Bronchial epithelial cell (primary cell): Measurements from ENCODE around the gene PRKAG2. TPM values are rescaled to one million over a fixed set of nuclear protein-coding genes. Genes with fewer than 3 reads are reported as not detected.

Experiments used
- DNase-seq: peaks from one replicate; pipeline ENCODE4 v3.0.0-alpha.2; 2010; ENCODE audit warnings: low read depth
- FAIRE-seq: peaks from 2 replicates; lab custom pipeline; 2011; peaks lifted over from hg19 to GRCh38; lab: Jason Lieb, UNC
- H3K27me3 ChIP-seq: 2 replicates; pipeline ENCODE4 v1.5.1; 2011; ENCODE audit warnings: low read length; ENCODE audit not compliant: control insufficient read depth, insufficient read depth
- H3K36me3 ChIP-seq: 2 replicates; pipeline ENCODE4 v1.5.1; 2011; ENCODE audit warnings: low read length; ENCODE audit not compliant: control insufficient read depth, insufficient read depth
- H3K4me3 ChIP-seq: 2 replicates; pipeline ENCODE4 v1.5.1; 2011; ENCODE audit warnings: mild to moderate bottlenecking, low read depth, low read length, control low read depth
- total RNA-seq: library from RNA; depleted of rRNA; stranded (reverse); fragments of >200 nt; gene quantifications from 2 replicates; pipeline ENCODE4 v1.2.1, GENCODE V29; 2014
- TF ChIP-seq, protein P1 (sequence below): IDR thresholded peaks from 2 replicates; pipeline ENCODE4 v1.5.1; 2011; ENCODE audit warnings: mild to moderate bottlenecking, moderate library complexity, low read length, control low read depth, inconsistent platforms; ENCODE audit not compliant: insufficient read depth, severe bottlenecking

The PRKAG2 gene
- total RNA-seq, 1 donor from 2014 or later: 24.5 TPM

DNA sequence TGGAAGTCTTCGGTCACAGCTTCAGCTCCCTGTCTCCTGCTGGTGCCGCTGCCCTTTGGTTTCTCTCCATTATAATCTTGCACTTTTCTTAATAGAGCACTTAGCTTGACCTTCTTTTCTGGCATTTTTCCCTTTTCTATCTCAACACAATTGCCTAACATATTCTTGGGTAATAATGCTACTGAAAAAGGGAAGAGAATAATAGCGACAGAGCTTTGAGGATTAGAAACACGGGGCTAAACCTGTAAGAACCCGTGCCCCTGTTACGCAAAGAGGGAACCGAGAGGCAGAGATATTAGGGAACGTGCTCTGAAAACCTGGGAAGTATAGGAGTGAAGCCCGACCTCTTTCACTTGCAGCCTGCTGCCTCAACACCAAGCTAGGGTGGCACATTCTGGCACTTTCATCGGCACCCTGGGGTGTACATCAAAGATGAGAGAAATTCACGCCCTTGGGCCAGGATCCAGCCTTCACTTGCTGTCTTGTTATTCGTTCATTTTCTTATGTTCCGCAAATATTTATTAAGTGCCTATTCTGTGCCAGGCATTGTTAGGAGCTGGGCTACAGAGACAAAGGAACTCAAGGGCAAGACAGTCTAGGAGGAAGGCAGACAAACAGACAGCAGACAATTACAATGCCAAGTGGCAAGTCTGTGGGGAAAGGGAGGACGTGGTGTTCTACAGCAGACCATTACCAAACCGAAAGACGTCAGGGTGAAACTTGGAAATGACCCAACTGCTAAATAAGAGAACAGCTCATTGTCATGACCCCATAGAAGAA lies 46.4 kb upstream of the PRKAG2 start:
- DNase-seq (peak; percentile 29), FAIRE-seq (peak; percentile 7)
- Histone ChIP-seq H3K27me3 (peaks cover 8% of the 10 kb centered on the region), H3K36me3 (no peaks in the 10 kb centered on the region), H3K4me3 (no peak overlapping the region)
- TF ChIP-seq, protein P1, sequence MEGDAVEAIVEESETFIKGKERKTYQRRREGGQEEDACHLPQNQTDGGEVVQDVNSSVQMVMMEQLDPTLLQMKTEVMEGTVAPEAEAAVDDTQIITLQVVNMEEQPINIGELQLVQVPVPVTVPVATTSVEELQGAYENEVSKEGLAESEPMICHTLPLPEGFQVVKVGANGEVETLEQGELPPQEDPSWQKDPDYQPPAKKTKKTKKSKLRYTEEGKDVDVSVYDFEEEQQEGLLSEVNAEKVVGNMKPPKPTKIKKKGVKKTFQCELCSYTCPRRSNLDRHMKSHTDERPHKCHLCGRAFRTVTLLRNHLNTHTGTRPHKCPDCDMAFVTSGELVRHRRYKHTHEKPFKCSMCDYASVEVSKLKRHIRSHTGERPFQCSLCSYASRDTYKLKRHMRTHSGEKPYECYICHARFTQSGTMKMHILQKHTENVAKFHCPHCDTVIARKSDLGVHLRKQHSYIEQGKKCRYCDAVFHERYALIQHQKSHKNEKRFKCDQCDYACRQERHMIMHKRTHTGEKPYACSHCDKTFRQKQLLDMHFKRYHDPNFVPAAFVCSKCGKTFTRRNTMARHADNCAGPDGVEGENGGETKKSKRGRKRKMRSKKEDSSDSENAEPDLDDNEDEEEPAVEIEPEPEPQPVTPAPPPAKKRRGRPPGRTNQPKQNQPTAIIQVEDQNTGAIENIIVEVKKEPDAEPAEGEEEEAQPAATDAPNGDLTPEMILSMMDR: no peak

DNA sequence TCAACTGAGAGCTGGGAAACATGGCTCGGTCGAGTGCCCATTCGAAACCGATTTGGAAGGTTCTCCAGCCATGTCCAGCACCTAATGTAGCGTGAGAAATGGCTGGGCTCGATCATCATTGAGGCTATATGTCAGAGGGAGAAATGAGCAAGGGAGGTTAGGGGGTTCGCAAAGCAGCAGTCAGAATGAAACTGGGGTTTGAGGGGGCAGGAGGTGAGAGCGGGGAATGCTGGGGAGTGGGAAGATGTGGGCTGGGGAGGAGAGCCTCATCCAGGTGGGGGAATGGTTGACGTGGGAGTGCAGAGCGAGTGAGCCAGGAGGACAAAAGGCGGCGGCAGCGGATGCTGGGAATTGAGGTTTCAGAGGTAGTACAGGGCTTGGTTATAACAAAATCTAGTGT lies 44.5 kb upstream of the PRKAG2 start:
- no peak for DNase-seq
- FAIRE-seq: no peak
- H3K4me3 ChIP-seq: no peak overlapping the region
- peaks cover 9% of the 10 kb centered on the region for H3K27me3 ChIP-seq
- TF ChIP-seq, protein P1: no peak
- H3K36me3 ChIP-seq: no peaks in the 10 kb centered on the region

DNA sequence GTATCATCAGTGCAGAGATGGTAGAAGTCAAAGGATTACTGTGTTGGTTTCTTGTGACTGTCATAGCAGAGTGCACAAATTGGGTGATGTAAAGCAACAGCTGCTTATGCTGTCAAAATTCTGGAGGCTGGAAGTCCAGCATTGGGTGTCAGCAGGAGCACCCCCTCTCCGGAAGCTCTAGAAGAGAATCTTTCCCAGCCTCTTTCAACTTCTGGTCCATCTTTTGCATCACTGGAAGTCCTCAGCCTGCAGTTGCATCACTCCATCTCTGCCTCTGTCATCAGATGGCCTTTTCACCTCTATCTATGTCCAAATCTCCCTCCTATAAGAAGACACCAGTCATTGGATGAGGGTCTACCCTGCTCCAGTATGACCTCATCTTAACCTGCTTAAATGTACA lies 43.6 kb upstream of the PRKAG2 start:
- H3K4me3 ChIP-seq: no peak overlapping the region
- FAIRE-seq (no peak), DNase-seq (no peak)
- H3K36me3 ChIP-seq: no peaks in the 10 kb centered on the region
- peaks cover 9% of the 10 kb centered on the region for H3K27me3 ChIP-seq
- TF ChIP-seq, protein P1: no peak

DNA sequence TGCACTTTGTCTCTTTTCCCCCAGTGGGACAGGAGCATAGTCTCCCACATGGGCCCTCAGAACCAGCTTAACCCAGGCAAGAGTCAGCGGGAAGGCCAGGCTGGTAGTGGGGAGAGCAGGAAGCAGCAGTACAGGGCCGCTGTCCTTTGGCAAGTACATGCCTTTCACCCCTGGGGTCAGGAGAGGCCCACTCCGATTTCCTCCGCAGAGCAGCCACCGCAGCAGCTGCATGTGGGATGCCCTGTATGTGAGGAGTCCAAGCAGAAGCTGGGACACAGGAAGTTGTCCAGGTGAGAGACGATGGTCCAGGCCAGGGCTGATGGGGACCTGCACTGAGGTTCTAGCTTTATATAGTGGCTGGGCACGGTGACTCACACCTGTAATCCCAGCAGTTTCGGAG lies 42.7 kb upstream of the PRKAG2 start:
- H3K4me3 ChIP-seq: no peak overlapping the region
- H3K36me3 ChIP-seq: no peaks in the 10 kb centered on the region
- DNase-seq (no peak), FAIRE-seq (no peak)
- TF ChIP-seq, protein P1: no peak
- H3K27me3 ChIP-seq: peaks cover 9% of the 10 kb centered on the region

DNA sequence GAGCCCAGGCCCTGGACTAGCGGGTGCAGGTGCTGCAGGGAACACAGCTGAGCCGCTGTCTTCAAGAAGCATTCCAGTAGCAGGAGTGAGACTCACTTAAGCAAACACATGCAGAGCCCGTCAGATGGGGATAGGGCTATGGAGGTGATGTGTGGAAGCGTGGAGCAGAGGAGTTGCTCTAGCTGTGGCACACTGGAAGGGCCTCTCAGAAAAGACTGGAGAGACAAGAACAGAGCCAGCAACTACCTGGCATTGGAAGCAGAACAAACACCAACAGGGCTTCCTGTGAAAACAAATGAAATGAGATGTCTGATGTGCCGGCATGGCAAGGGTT lies 41.6 kb upstream of the PRKAG2 start:
- TF ChIP-seq, protein P1: no peak
- peaks cover 9% of the 10 kb centered on the region for H3K27me3 ChIP-seq
- no peaks in the 10 kb centered on the region for H3K36me3 ChIP-seq
- DNase-seq: no peak
- peak; percentile 68 for FAIRE-seq
- no peak overlapping the region for H3K4me3 ChIP-seq

DNA sequence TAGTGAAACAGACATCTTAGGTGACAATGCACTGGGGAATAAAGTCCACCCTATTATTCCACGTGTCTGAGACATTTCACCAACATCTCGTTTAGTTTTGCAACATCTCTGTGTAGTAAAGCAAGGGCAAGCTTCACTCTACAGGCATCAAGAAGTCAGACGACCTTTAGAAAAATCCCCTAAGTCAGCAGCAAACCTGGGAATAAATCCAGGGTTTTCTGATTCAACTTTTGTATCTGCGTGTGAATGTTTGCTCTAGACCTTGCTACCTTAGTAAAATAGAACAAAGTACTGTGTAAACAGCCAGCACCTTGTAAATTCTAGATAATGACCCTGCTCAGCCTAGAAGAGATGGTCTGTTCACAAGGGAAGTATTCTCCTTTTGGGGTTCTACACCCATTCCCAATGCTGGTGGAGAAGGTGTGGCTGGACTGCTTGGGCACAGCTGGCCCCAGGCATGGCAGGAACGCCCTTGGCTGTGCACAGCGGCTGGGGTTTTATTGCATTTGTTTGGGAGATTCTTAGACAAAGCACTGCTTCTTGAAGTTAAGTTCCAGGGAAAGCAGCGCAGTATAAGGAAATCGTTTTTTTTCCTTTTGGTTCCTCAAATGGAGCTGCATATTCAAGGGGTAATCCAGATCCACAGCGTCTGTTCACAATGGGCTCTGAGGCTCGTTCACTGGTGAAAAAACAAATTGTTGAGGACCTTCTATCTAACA lies 41.0 kb upstream of the PRKAG2 start:
- DNase-seq: no peak
- peaks cover 9% of the 10 kb centered on the region for H3K27me3 ChIP-seq
- H3K4me3 ChIP-seq: no peak overlapping the region
- no peaks in the 10 kb centered on the region for H3K36me3 ChIP-seq
- no peak for FAIRE-seq
- TF ChIP-seq, protein P1: no peak
